GM19193 (cell line): ENCODE data around the gene NFE2.

Experiments
- POLR2A ChIP-seq: IDR thresholded peaks from 4 replicates; pipeline ENCODE4 v1.6.1; 2011; ENCODE audit not compliant: insufficient read depth, insufficient read length; ENCODE audit errors: extremely low read depth

NFE2 gene

DNA sequence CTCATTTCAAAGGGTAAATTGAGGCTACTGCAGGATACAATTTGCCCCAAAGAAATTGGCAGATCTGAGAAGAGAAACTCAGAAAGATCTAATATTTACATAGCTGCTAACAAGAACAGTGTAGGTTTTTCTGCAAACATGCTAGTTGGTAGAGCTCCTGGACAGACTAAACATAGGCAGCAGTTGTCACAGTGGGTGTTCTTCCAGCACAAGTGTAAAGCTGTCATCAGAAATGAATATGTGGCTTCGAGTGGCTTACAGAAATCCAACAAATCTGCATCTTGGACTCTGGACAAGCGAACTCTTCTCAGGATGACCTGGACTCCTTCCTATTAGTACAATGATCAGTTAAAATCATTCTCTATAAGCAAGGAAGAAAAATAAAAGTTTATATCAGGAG lies 26.8 kb downstream of the NFE2 start:
- no peak for TF ChIP-seq POLR2A

- no peak for TF ChIP-seq POLR2A
Observed at GRCh38 chr12:54272214-54272613, 28.6 kb downstream of the NFE2 start.

GRCh38 chr12:54270345-54270744 lies 30.5 kb downstream of the NFE2 start:
- TF ChIP-seq POLR2A = no peak

DNA sequence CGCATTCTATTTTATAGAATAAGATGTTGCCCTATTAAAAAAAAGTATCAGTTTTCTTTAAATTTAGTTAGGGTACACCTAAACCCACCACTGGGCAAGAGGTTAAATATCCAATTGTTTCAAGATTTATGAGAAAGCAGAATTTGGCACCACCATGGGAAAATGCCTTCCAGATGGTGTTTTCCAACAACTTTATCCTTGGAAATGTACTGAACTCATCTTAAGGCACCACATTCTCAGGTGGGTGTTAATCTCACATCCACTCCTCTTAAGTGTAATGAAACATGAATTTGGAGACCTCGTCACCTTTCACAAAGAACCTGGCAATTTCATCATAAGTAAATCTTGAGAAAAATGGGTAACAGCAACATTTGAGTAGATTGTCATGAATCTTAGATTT lies 34.0 kb downstream of the NFE2 start:
- TF ChIP-seq POLR2A = no peak

DNA sequence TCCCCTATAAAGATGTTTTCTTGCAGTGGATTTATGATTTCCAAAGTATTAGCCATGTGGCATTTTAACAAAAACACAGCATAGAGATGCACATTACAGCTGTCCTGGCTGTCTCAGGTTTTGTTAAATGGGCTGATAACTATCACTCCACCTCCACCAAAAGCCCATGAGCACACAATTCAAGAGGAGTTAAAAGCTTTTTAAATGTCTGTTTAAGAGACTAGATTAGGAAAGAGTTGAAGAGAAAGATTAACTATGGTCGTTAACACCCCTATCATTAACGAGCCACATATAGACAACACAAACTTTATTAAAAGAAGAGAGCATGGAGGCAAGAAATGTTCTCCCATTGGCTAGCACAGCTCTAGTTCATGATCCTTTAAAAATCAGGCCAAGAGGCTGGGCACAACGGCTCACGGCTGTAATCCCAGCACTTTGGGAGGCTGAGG lies 35.4 kb downstream of the NFE2 start:
- no peak for TF ChIP-seq POLR2A

- no peak for TF ChIP-seq POLR2A
Observed at GRCh38 chr12:54262403-54262925, 38.4 kb downstream of the NFE2 start.

GRCh38 chr12:54261815-54262402 lies 38.9 kb downstream of the NFE2 start:
- TF ChIP-seq POLR2A = no peak

DNA sequence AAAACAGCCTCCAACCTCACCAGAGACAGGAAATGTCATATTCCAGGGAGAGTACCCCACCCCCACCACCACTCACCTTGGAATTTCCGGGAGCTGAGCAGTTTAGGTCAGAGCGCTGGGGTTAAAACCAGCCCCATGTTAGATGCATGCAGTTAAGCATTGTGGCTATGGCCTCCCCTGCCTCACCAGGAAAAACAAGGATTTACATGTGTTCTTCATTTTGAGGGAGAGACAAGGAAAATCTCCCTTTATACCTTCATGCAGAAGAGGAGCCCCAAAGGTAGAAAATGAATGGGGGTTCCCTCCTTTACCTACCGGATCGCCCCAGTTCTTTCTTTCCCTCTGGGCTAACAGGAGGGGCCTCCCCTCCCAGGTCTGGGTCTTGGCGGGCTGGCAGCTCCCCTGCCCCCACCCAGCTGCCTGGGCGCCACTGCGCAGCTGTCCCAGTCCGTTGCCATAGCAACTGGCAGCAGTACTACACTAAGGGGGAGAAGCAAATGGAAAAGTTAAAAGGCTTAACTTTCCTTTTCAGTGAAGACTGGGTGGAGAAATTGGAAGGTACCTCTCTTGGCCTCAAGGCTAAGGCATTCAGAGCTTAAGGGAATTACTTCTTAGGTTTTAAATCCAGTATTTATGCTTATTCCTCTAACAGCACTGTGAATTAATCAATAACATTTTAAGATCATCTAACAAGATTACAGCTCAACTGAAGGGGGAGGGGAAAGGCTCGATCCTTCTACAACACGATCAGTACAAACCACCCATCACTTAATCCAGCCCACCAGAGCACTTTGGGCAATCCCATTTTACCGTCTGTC lies 41.4 kb downstream of the NFE2 start:
- no peak for TF ChIP-seq POLR2A

DNA sequence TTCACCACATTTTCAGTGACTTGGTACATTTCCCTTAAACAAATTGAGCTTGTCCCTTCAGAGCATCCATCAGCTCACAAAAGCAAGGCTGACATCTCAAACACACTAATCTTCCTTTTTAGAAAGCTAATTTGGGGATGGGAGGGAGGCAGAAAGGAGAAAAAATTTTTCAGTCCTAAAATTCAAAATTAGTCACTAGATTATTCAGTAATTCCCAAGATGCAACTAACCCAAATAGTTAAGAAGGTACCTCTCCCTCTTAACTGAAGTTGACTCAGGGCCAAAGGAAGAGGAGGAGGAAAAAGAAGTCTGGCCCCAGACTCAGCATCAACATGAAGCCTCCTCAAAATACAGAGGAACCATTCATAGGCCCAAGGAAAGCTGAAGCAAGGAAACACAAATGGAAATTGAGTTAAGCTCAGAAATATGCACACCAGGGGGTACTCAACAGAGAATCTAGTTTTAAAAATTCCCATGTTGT lies 42.6 kb downstream of the NFE2 start:
- no peak for TF ChIP-seq POLR2A

DNA sequence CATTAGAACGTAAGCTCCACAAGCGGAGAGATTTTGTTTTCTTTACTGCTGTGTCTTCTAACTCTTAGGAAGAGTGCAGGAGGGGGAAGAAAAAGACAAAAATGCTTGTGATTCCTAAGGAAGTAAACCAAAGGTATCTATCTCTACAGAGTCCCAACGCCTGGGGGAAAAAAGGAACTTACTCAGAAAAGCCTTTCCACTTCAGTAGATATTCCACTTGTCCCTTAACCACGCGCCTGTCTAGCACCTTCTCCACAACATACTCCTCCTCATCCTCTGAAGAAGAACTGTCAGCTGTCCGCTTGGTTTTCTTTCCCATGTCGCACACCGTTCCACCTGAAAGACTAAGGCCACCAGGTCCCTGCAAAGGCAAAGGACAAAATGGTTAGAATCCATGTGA lies 43.5 kb downstream of the NFE2 start:
- TF ChIP-seq POLR2A = no peak

DNA sequence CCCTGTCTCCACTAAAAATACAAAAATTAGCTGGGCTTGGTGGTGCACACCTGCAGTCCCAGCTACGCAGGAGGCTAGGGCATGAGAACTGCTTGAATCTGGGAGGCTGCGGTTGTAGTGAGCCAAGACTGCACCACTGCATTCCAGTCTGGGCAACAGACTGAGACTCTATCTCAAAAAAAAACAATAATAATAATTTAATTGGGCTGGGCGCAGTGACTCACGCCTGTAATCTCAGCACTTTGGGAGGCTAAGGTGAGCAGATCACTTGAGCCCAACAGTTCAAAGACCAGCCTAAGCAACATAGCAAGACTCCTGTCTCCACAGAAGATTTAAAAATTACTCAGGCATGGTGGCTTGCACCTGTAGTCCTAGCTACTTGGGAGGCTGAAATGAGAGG lies 47.6 kb downstream of the NFE2 start:
- TF ChIP-seq POLR2A = no peak

DNA sequence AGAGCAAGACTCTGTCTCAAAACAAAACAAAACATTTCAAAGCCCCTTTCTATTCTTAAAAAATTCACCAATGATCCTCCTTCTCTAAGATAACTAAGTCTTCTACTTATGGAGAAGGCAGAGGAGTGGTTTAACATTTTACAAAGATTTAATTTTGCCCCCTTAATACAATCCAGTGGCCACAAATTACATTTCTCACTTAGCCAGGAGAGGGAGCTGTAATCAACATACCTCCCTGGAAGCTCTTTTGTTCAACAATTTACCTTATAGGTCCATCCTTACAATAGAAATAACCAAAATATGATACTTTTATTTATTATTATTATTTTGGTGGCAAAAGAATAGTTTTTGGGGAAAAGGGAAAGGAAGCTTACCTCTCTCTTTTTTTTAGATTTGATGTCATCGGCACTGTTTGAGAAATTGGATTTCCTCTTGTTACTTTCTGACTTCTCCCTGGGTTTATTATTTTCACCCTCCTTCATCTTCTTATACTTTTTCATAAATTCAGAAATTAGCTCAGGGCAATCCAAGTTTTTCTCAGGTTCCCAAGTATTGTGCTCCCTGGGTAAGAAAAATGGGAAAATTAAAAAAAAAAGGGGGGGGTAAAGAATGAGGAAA lies 49.0 kb downstream of the NFE2 start:
- TF ChIP-seq POLR2A = no peak

GRCh38 chr12:54249489-54249888 lies 51.3 kb downstream of the NFE2 start:
- no peak for TF ChIP-seq POLR2A

GRCh38 chr12:54246011-54246641 lies 54.7 kb downstream of the NFE2 start:
- TF ChIP-seq POLR2A = no peak
